ENCODE measurements around the gene ELK4. TPM values are rescaled to one million over a fixed set of nuclear protein-coding genes. Genes with fewer than 3 reads are reported as not detected.

The ELK4 gene
- total RNA-seq, 1 donor from 2014 or later: 36.6 TPM

- H3K4me3 ChIP-seq: peak overlapping the region; percentile 53
- H4K20me1 ChIP-seq (ENCODE audit: low read depth): peaks cover 5% of the 10 kb centered on the region
- H3F3A ChIP-seq (ENCODE audit: low read depth): peaks cover 20% of the 10 kb centered on the region
- no peaks in the 10 kb centered on the region for H3K79me2 ChIP-seq (ENCODE audit: low read depth)
- peaks cover 15% of the 10 kb centered on the region for H3K4me1 ChIP-seq
- no peak overlapping the region for H3K27ac ChIP-seq
- Mint-ChIP-seq H3K27ac (no peak overlapping the region), H3K27me3 (ENCODE audit: insufficient read depth, low read depth) (peaks cover 49% of the 10 kb centered on the region), H3K4me3 (peak overlapping the region; percentile 79), H3K4me1 (peaks cover 9% of the 10 kb centered on the region), H3K9me3 (no peaks in the 10 kb centered on the region), H3K36me3 (no peaks in the 10 kb centered on the region)
- no peak overlapping the region for H3K9ac ChIP-seq
- H3K9me3 ChIP-seq (ENCODE audit: low read depth): no peaks in the 10 kb centered on the region
- no peak overlapping the region for H2AFZ ChIP-seq (replicated peaks)
- peak; percentile 42 for DNase-seq (ENCODE audit: low spot score)
- H3K36me3 ChIP-seq: no peaks in the 10 kb centered on the region
- TF ChIP-seq CTCF (IDR thresholded peaks at IDR 0.05): no peak
- peak; percentile 73 for TF ChIP-seq EZH2 (IDR thresholded peaks at IDR 0.05)
- H3K27me3 ChIP-seq: peaks cover 80% of the 10 kb centered on the region
- H3K4me2 ChIP-seq: peak overlapping the region; percentile 88
These were observed 63.1 kb downstream of the ELK4 start for GRCh38 chr1:205568469-205569361.

GRCh38 chr1:205568135-205568468, 63.7 kb downstream of the ELK4 start:
- Histone ChIP-seq H3K36me3 (no peaks in the 10 kb centered on the region), H2AFZ (replicated peaks) (no peak overlapping the region), H3K9ac (no peak overlapping the region), H3K27ac (no peak overlapping the region), H3K4me2 (peak overlapping the region; percentile 88), H4K20me1 (ENCODE audit: low read depth) (peaks cover 5% of the 10 kb centered on the region), H3K4me3 (no peak overlapping the region), H3K4me1 (peaks cover 15% of the 10 kb centered on the region), H3K27me3 (peaks cover 80% of the 10 kb centered on the region), H3F3A (ENCODE audit: low read depth) (peaks cover 20% of the 10 kb centered on the region), H3K79me2 (ENCODE audit: low read depth) (no peaks in the 10 kb centered on the region), H3K9me3 (ENCODE audit: low read depth) (no peaks in the 10 kb centered on the region)
- no peak for TF ChIP-seq EZH2 (IDR thresholded peaks at IDR 0.05)
- no peak for TF ChIP-seq EZH2phosphoT487 (IDR thresholded peaks at IDR 0.05)
- TF ChIP-seq CTCF (IDR thresholded peaks at IDR 0.05): no peak
- H3K27me3 Mint-ChIP-seq (ENCODE audit: insufficient read depth, low read depth): peaks cover 49% of the 10 kb centered on the region
- H3K27ac Mint-ChIP-seq: no peak overlapping the region
- H3K9me3 Mint-ChIP-seq: no peaks in the 10 kb centered on the region
- no peaks in the 10 kb centered on the region for H3K36me3 Mint-ChIP-seq
- peaks cover 9% of the 10 kb centered on the region for H3K4me1 Mint-ChIP-seq
- no peak for DNase-seq (ENCODE audit: low spot score)
- H3K4me3 Mint-ChIP-seq: peak overlapping the region; percentile 79

- peaks cover 15% of the 10 kb centered on the region for H3K4me1 ChIP-seq
These were observed 64.1 kb downstream of the ELK4 start for GRCh38 chr1:205567716-205568115.

More at GRCh38 chr1:205567716-205568115, 64.1 kb downstream of the ELK4 start:
- no peaks in the 10 kb centered on the region for H3K9me3 Mint-ChIP-seq
- Histone ChIP-seq H3K9me3 (ENCODE audit: low read depth) (no peaks in the 10 kb centered on the region), H3K36me3 (no peaks in the 10 kb centered on the region), H3K9ac (no peak overlapping the region), H3K4me2 (no peak overlapping the region), H3F3A (ENCODE audit: low read depth) (peaks cover 20% of the 10 kb centered on the region), H4K20me1 (ENCODE audit: low read depth) (peaks cover 5% of the 10 kb centered on the region), H2AFZ (replicated peaks) (no peak overlapping the region), H3K79me2 (ENCODE audit: low read depth) (no peaks in the 10 kb centered on the region), H3K27me3 (peaks cover 78% of the 10 kb centered on the region), H3K27ac (no peak overlapping the region), H3K4me3 (no peak overlapping the region)
- peaks cover 51% of the 10 kb centered on the region for H3K27me3 Mint-ChIP-seq (ENCODE audit: insufficient read depth, low read depth)
- DNase-seq (ENCODE audit: low spot score): no peak
- H3K4me1 Mint-ChIP-seq: peaks cover 9% of the 10 kb centered on the region
- no peaks in the 10 kb centered on the region for H3K36me3 Mint-ChIP-seq
- no peak for TF ChIP-seq CTCF (IDR thresholded peaks at IDR 0.05)
- TF ChIP-seq EZH2phosphoT487 (IDR thresholded peaks at IDR 0.05): no peak
- TF ChIP-seq EZH2 (IDR thresholded peaks at IDR 0.05): no peak
- H3K4me3 Mint-ChIP-seq: no peak overlapping the region
- H3K27ac Mint-ChIP-seq: no peak overlapping the region
